Thymus (tissue), 11 donors: ENCODE measurements around the gene CPLX1. TPM values are rescaled to one million over a fixed set of nuclear protein-coding genes. Genes with fewer than 3 reads are reported as not detected.

Experiments
- DNase-seq, 9 donors: peaks; one replicate each; pipeline ENCODE4 v3.0.0-alpha.2; 2013; ENCODE audit warnings: low spot score in 9 of 9, low read depth in 6 of 9, missing footprints in 1 of 9
- H3K27ac ChIP-seq, 2 donors: one replicate each; pipeline ENCODE4 v1.5.1; 2013; ENCODE audit warnings: control low read depth in 1 of 2, low read depth in 1 of 2, low read length in 1 of 2, mild to moderate bottlenecking in 1 of 2, moderate library complexity in 1 of 2
- H3K27me3 ChIP-seq, 2 donors: one replicate each; pipeline ENCODE4 v1.5.1; 2013; ENCODE audit warnings: low read length in 1 of 2; ENCODE audit not compliant: control insufficient read depth in 2 of 2, insufficient read depth in 1 of 2
- H3K36me3 ChIP-seq, 2 donors: one replicate each; pipeline ENCODE4 v1.5.1; 2013; ENCODE audit warnings: low read length in 1 of 2, mild to moderate bottlenecking in 1 of 2, moderate library complexity in 1 of 2; ENCODE audit not compliant: control insufficient read depth in 2 of 2, insufficient read depth in 2 of 2
- H3K4me1 ChIP-seq, 2 donors: one replicate each; pipeline ENCODE4 v1.5.1; 2013; ENCODE audit warnings: low read length in 2 of 2; ENCODE audit not compliant: control insufficient read depth in 2 of 2, insufficient read depth in 2 of 2
- H3K4me3 ChIP-seq, 2 donors: one replicate each; pipeline ENCODE4 v1.5.1; 2013; ENCODE audit warnings: low read length in 2 of 2, control low read depth in 1 of 2, mild to moderate bottlenecking in 1 of 2
- H3K9me3 ChIP-seq, 2 donors: one replicate each; pipeline ENCODE4 v1.5.1; 2013; ENCODE audit warnings: low read length in 1 of 2, mild to moderate bottlenecking in 1 of 2; ENCODE audit not compliant: control insufficient read depth in 2 of 2, insufficient read depth in 1 of 2
- WGBS: extraction: QIAGEN DNeasy Blood & Tissue Kit; methylation state at CpG from one replicate; pipeline ENCODE4 v1.1.7; 2013; 5-methylcytosine and 5-hydroxymethylcytosine counted together
- polyA plus RNA-seq: library from polyadenylated mRNA; stranded (reverse); fragments of 200-250 nt; gene quantifications from one replicate; pipeline ENCODE4 v1.2.3, GENCODE V29; 2013
- total RNA-seq: library from RNA; stranded (reverse); fragments of 120-200 nt; gene quantifications from one replicate; pipeline ENCODE4 v1.2.4, GENCODE V29; 2013
- donor health status: healthy.

CPLX1 gene
- total and polyA plus RNA-seq, 2 donors, result 3.5 to 7.9 TPM

- H3K9me3 ChIP-seq, result peaks cover 5 to 40% of the 10 kb centered on the region in 2 donors
- H3K27ac ChIP-seq, result no peak overlapping the region
- 94% methylated on average over 22 of the region's 22 CpGs for WGBS
- no peaks in the 10 kb centered on the region for H3K4me1 ChIP-seq
- H3K36me3 ChIP-seq, result no peaks in the 10 kb centered on the region
- H3K4me3 ChIP-seq, result no peak overlapping the region
- no peak for DNase-seq
- peaks cover 0 to 8% of the 10 kb centered on the region in 2 donors for H3K27me3 ChIP-seq
These were observed 10.9 kb upstream of the CPLX1 start for GRCh38 chr4:836750-837301.

- Histone ChIP-seq H3K9me3 (peaks cover 7 to 47% of the 10 kb centered on the region in 2 donors), H3K4me3 (no peak overlapping the region), H3K36me3 (no peaks in the 10 kb centered on the region), H3K27ac (no peak overlapping the region), H3K4me1 (no peaks in the 10 kb centered on the region), H3K27me3 (peaks cover 0 to 12% of the 10 kb centered on the region in 2 donors)
- 98% methylated on average over 32 of the region's 32 CpGs for WGBS
- no peak for DNase-seq
These were observed 10.1 kb upstream of the CPLX1 start for GRCh38 chr4:836003-836511.

GRCh38 chr4:835148-836002 lies 9.4 kb upstream of the CPLX1 start:
- no peak for DNase-seq
- Histone ChIP-seq H3K27ac (no peak overlapping the region), H3K4me1 (no peaks in the 10 kb centered on the region), H3K4me3 (no peak overlapping the region), H3K36me3 (no peaks in the 10 kb centered on the region), H3K27me3 (peaks cover 0 to 16% of the 10 kb centered on the region in 2 donors), H3K9me3 (peaks cover 7 to 47% of the 10 kb centered on the region in 2 donors)
- WGBS, result 92% methylated on average over 46 of the region's 46 CpGs

GRCh38 chr4:834368-835147 lies 8.6 kb upstream of the CPLX1 start:
- H3K4me3 ChIP-seq, result no peak overlapping the region
- 91% methylated on average over 29 of the region's 29 CpGs for WGBS
- DNase-seq, result no peak

GRCh38 chr4:833731-834367 lies 7.9 kb upstream of the CPLX1 start:
- H3K4me1 ChIP-seq, result no peaks in the 10 kb centered on the region
- no peak overlapping the region for H3K4me3 ChIP-seq
- no peak overlapping the region for H3K27ac ChIP-seq
- H3K27me3 ChIP-seq, result peaks cover 5 to 32% of the 10 kb centered on the region in 2 donors
- H3K36me3 ChIP-seq, result no peaks in the 10 kb centered on the region
- WGBS, result 71% methylated on average over 18 of the region's 18 CpGs
- peaks cover 7 to 47% of the 10 kb centered on the region in 2 donors for H3K9me3 ChIP-seq
- DNase-seq, result no peak

More at GRCh38 chr4:834368-835147, 8.6 kb upstream of the CPLX1 start:
- peaks cover 7 to 47% of the 10 kb centered on the region in 2 donors for H3K9me3 ChIP-seq
- no peaks in the 10 kb centered on the region for H3K4me1 ChIP-seq
- no peak overlapping the region for H3K27ac ChIP-seq
- no peaks in the 10 kb centered on the region for H3K36me3 ChIP-seq
- H3K27me3 ChIP-seq, result peaks cover 0 to 25% of the 10 kb centered on the region in 2 donors

GRCh38 chr4:833156-833555 lies 7.2 kb upstream of the CPLX1 start:
- Histone ChIP-seq H3K9me3 (peaks cover 7 to 47% of the 10 kb centered on the region in 2 donors), H3K27ac (no peak overlapping the region), H3K4me3 (no peak overlapping the region), H3K4me1 (no peaks in the 10 kb centered on the region), H3K36me3 (no peaks in the 10 kb centered on the region), H3K27me3 (peaks cover 12 to 39% of the 10 kb centered on the region in 2 donors)
- WGBS, result 37% methylated on average over 10 of the region's 10 CpGs
- DNase-seq, result no peak

- Histone ChIP-seq H3K36me3 (no peaks in the 10 kb centered on the region), H3K4me1 (no peaks in the 10 kb centered on the region), H3K9me3 (peaks cover 6 to 44% of the 10 kb centered on the region in 2 donors), H3K4me3 (no peak overlapping the region), H3K27ac (no peak overlapping the region), H3K27me3 (peaks cover 18 to 45% of the 10 kb centered on the region in 2 donors)
- WGBS, result 96% methylated on average over 9 of the region's 9 CpGs
- DNase-seq, result no peak
These were observed 6.6 kb upstream of the CPLX1 start for GRCh38 chr4:832536-832935.

GRCh38 chr4:832108-832507 lies 6.2 kb upstream of the CPLX1 start:
- H3K27ac ChIP-seq, result no peak overlapping the region
- 92% methylated on average over 7 of the region's 7 CpGs for WGBS
- DNase-seq, result no peak
- peaks cover 4 to 40% of the 10 kb centered on the region in 2 donors for H3K9me3 ChIP-seq
- H3K4me3 ChIP-seq, result no peak overlapping the region
- H3K4me1 ChIP-seq, result no peaks in the 10 kb centered on the region
- peaks cover 22 to 49% of the 10 kb centered on the region in 2 donors for H3K27me3 ChIP-seq
- H3K36me3 ChIP-seq, result no peaks in the 10 kb centered on the region
